Vagina (tissue), 2 donors: ENCODE results near the gene COL7A1. TPM values are rescaled to one million over a fixed set of nuclear protein-coding genes. Genes with fewer than 3 reads are reported as not detected.

ENCODE experiments used
- DNase-seq, 2 donors: peaks; one replicate each; pipeline ENCODE4 v3.0.0-alpha.2; 2017; ENCODE audit errors: extremely low spot score in 2 of 2
- H3K27ac ChIP-seq: fragments of 200-600 bp; sonication (generic); one replicate; pipeline ENCODE4 v1.5.1; 2019
- H3K27me3 ChIP-seq: fragments of 200-600 bp; sonication (generic); one replicate; pipeline ENCODE4 v1.5.1; 2019
- H3K36me3 ChIP-seq, 2 donors: fragments of 200-600 bp; sonication (generic); one replicate each; pipeline ENCODE4 v1.5.1; 2017 to 2019
- H3K4me1 ChIP-seq: fragments of 200-600 bp; sonication (generic); one replicate; pipeline ENCODE4 v1.5.1; 2019
- H3K4me3 ChIP-seq, 2 donors: fragments of 200-600 bp; sonication (generic); 1 replicate in 1 of 2; 2 replicates in 1 of 2; pipeline ENCODE4 v1.5.1; 2016 to 2019
- H3K9me3 ChIP-seq: fragments of 200-600 bp; sonication (generic); one replicate; pipeline ENCODE4 v1.5.1; 2019
- POLR2A ChIP-seq, 2 donors: fragments of 450-650 bp; IDR thresholded peaks; one replicate each; pipeline ENCODE4 v1.6.1; 2017; ENCODE audit warnings: antibody characterized with exemption in 2 of 2, mild to moderate bottlenecking in 2 of 2, moderate library complexity in 2 of 2
- POLR2AphosphoS5 ChIP-seq, 2 donors: sonication (generic); formaldehyde crosslinking; IDR thresholded peaks; one replicate each; pipeline ENCODE4 v1.9.0; 2017; ENCODE audit warnings: antibody characterized with exemption in 2 of 2, mild to moderate bottlenecking in 2 of 2, low read depth in 1 of 2; ENCODE audit not compliant: insufficient read depth in 1 of 2
- intact Hi-C: fragments of 100-400 bp; cut with DNase I; formaldehyde crosslinking; loops from one replicate; pipeline ENCODE4 v1.15.1; 2023
- total RNA-seq: library from RNA; depleted of rRNA; stranded (reverse); fragments of >200 nt; gene quantifications from one replicate; pipeline ENCODE4 v1.2.3, GENCODE V29; 2016
- TF ChIP-seq, protein P1 (sequence below), 3 experiments: fragments of 450-650 bp in 2 of 3; fragments of 200-600 bp in 1 of 3; sonication (generic) in 1 of 3; IDR thresholded peaks; one replicate each; pipeline ENCODE4 v1.5.1; 2017 to 2019; ENCODE audit warnings: antibody characterized with exemption in 3 of 3, mild to moderate bottlenecking in 2 of 3, moderate library complexity in 2 of 3

Gene COL7A1
- total RNA-seq, 1 donor from 2014 or later = 148 TPM

DNA sequence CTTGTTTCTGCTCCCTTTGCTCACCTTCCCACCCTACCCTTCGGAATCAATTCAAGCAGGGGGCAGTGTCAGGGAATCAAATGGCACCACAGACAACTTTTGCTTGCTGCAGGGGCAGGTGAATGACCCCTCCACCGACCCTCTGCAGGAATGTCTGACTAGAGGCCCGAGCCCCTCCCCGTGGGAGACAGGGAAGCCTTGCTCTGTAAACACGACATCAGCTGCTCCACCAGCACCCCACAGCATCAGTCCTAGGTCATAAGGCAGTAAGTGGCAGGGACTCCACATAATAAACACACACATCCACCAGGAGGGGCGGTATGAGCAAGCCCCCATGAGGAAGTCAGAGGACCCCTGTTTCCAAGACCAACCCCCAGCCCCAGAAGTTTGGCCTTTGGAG lies 42.2 kb upstream of the COL7A1 start:
- Histone ChIP-seq H3K9me3 (no peaks in the 10 kb centered on the region), H3K27me3 (no peaks in the 10 kb centered on the region), H3K4me1 (peaks cover 30% of the 10 kb centered on the region), H3K4me3 (no peak overlapping the region), H3K27ac (no peak overlapping the region), H3K36me3 (peaks cover 0 to 8% of the 10 kb centered on the region in 2 donors)
- no peak for TF ChIP-seq POLR2A (IDR thresholded peaks at IDR 0.05)
- TF ChIP-seq, protein P1, sequence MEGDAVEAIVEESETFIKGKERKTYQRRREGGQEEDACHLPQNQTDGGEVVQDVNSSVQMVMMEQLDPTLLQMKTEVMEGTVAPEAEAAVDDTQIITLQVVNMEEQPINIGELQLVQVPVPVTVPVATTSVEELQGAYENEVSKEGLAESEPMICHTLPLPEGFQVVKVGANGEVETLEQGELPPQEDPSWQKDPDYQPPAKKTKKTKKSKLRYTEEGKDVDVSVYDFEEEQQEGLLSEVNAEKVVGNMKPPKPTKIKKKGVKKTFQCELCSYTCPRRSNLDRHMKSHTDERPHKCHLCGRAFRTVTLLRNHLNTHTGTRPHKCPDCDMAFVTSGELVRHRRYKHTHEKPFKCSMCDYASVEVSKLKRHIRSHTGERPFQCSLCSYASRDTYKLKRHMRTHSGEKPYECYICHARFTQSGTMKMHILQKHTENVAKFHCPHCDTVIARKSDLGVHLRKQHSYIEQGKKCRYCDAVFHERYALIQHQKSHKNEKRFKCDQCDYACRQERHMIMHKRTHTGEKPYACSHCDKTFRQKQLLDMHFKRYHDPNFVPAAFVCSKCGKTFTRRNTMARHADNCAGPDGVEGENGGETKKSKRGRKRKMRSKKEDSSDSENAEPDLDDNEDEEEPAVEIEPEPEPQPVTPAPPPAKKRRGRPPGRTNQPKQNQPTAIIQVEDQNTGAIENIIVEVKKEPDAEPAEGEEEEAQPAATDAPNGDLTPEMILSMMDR (IDR thresholded peaks at IDR 0.05) = no peak
- no peak for TF ChIP-seq POLR2AphosphoS5 (IDR thresholded peaks at IDR 0.05; ENCODE audit: insufficient read depth in 1 of 2, low read depth in 1 of 2)
- intact Hi-C loops = no loop called here
- no peak for DNase-seq

DNA sequence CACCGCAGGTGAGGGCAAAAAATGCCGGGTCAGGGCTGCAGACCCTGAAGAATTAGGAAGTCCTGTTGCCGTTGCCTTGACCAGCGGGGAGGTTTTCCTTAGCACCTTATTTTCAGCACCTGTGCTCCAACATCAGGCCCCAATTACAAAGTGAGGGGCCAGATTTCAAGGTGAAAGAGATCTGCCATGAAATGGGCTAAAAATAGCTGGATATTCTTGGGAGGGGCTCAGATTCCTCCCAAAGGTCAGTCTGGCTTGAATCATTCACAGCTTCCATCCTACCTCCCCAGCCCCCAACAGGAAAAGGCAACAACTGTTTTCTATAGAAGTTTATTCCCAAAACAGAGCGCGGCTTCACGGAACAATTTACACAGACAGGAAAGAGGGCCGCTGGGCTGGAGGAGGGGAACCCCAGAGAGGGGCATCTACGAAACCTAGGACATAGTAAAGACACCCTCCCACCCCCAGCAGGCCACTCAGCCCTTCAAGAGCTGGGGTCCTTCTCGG lies 41.1 kb upstream of the COL7A1 start:
- no peaks in the 10 kb centered on the region for H3K9me3 ChIP-seq
- intact Hi-C loops = no loop called here
- peak overlapping the region; percentile 76 to 96 for H3K4me3 ChIP-seq

DNA sequence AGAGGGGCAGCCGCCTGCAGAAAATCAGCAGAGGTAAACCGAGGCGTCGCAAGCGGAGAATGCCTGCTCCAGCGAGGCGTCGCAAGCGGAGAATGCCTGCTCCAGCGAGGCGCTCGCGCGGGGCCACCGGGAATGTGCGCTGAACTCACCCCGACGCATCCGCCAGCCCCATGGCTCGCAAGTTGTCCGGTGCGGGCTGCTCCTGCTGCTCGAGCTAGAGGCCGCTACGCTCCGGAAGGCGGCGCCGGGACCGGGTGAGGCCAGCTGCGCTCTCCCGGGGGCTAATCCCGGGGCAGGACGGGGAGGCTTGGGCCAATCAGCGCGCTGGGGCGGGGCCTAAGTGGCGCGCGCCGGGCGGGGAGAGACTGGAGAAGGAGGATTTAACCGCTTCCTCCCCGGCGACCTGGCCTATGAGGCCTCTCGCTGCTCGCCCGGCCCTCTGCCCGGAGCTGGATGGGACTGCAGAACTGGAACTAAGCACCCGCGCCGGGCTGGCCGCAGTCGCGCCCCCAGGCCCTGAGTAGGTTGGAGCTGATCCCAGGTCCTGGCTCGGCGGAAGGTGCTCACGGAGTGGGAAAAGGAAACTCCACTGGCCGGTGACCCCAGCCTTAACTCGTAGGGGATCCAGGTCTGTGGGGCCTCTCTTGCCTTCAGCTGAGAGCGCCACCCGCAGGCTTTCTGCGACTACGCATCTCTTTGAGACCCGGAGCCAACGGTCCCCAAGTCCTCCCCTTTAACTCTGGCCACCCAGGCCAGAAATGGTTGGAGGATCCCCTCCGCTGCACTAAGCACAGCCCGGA lies 40.3 kb upstream of the COL7A1 start, which contains the start of gene SLC26A6:
SLC26A6 (minus strand) TSS at position 240 of the 800 bp plus-strand sequence; CDS start at position 172, 68 bp downstream.
- Histone ChIP-seq H3K9me3 (no peaks in the 10 kb centered on the region), H3K36me3 (peaks cover 0 to 19% of the 10 kb centered on the region in 2 donors), H3K27ac (peak within 1 kb of the TSS; percentile 77), H3K4me1 (peaks cover 30% of the 10 kb centered on the region), H3K4me3 (peak within 1 kb of the TSS; percentile 76 to 96), H3K27me3 (no peaks in the 10 kb centered on the region)
- intact Hi-C loops = no loop called here
- peak in 1 of 2 donors; percentile 94 for DNase-seq
- TF ChIP-seq POLR2A (IDR thresholded peaks at IDR 0.05) = peak in 1 of 2 donors; percentile 6
- TF ChIP-seq POLR2AphosphoS5 (IDR thresholded peaks at IDR 0.05; ENCODE audit: insufficient read depth in 1 of 2, low read depth in 1 of 2) = peak; percentile 88
- TF ChIP-seq, protein P1 (IDR thresholded peaks at IDR 0.05) = peak; percentile 14 to 59 (median 43)

More for the DNA sequence above, 41.1 kb upstream of the COL7A1 start:
- H3K27ac ChIP-seq = peak overlapping the region; percentile 77
- peaks cover 0 to 13% of the 10 kb centered on the region in 2 donors for H3K36me3 ChIP-seq
- DNase-seq = no peak
- H3K27me3 ChIP-seq = no peaks in the 10 kb centered on the region
- H3K4me1 ChIP-seq = peaks cover 30% of the 10 kb centered on the region
- TF ChIP-seq, protein P1 (IDR thresholded peaks at IDR 0.05) = no peak
- TF ChIP-seq POLR2A (IDR thresholded peaks at IDR 0.05) (no peak), POLR2AphosphoS5 (IDR thresholded peaks at IDR 0.05; ENCODE audit: insufficient read depth in 1 of 2, low read depth in 1 of 2) (no peak)

DNA sequence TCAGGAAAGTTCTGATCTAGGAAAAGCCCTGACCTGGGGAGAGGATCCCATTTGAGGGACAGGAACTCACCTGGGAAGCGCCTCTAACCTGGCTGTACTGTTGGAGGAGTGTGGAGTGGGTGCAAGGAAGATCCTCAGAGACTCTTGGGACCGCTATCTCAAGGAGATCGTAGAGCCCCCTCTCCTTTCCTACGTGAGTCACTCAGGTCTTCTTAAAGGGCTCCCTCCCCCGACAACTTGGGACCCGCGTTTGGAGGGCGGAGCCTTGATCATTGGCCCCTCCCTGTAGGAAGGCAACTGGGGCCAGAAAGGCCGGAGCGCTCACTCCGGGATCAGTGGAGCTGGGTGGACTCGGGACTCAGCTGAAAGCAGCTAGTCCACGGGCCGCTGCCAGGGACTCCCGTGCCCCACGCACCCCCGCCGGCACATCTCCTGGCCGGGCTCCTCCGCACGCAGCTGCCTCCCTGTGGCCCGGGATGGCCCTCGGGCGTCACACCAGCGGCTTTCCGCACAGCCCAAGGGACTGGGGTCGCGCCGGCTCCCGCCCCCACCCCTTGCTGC lies 39.6 kb upstream of the COL7A1 start:
- no peaks in the 10 kb centered on the region for H3K27me3 ChIP-seq
- peaks cover 0 to 25% of the 10 kb centered on the region in 2 donors for H3K36me3 ChIP-seq
- DNase-seq = no peak
- H3K4me3 ChIP-seq = peak overlapping the region; percentile 76 to 96
- peak overlapping the region; percentile 77 for H3K27ac ChIP-seq
- TF ChIP-seq, protein P1 (IDR thresholded peaks at IDR 0.05) = peak in 1 of 3 experiments; percentile 3
- no peak for TF ChIP-seq POLR2AphosphoS5 (IDR thresholded peaks at IDR 0.05; ENCODE audit: insufficient read depth in 1 of 2, low read depth in 1 of 2)
- TF ChIP-seq POLR2A (IDR thresholded peaks at IDR 0.05) = no peak
- intact Hi-C loops = no loop called here
- no peaks in the 10 kb centered on the region for H3K9me3 ChIP-seq
- peaks cover 30% of the 10 kb centered on the region for H3K4me1 ChIP-seq
